HCT116 (cell line): ENCODE measurements around the gene ABHD12.

ENCODE experiments used
- CBX3 ChIP-seq: IDR thresholded peaks from 2 replicates; pipeline ENCODE4 v1.6.1; 2012; ENCODE audit warnings: low read depth
- CTCF ChIP-seq, 3 experiments: fragments of 200-600 bp in 1 of 3; sonication (generic) in 1 of 3; IDR thresholded peaks in 2 of 3; conservative IDR thresholded peaks in 1 of 3; 2 replicates each; pipeline ENCODE4 v1.5.1; 2012 to 2017; ENCODE audit warnings: low read depth in 2 of 3, low read length in 2 of 3, antibody characterized with exemption in 1 of 3, borderline replicate concordance in 1 of 3, control low read depth in 1 of 3, mild to moderate bottlenecking in 1 of 3, mixed read lengths in 1 of 3, mixed run types in 1 of 3, moderate library complexity in 1 of 3; ENCODE audit not compliant: insufficient read depth in 1 of 3
- EGR1 ChIP-seq: IDR thresholded peaks from 2 replicates; pipeline ENCODE4 v1.6.1; 2012; ENCODE audit warnings: low read depth
- ELF1 ChIP-seq: IDR thresholded peaks from 2 replicates; pipeline ENCODE4 v1.6.1; 2012; ENCODE audit warnings: low read depth, borderline replicate concordance
- EZH2 ChIP-seq: fragments of 200-600 bp; sonication (generic); IDR thresholded peaks from 2 replicates; pipeline ENCODE4 v1.6.1; 2017; ENCODE audit warnings: antibody characterized with exemption, mixed run types
- JUND ChIP-seq: IDR thresholded peaks from 2 replicates; pipeline ENCODE4 v1.6.1; 2012
- POLR2A ChIP-seq: IDR thresholded peaks from 2 replicates; pipeline ENCODE4 v1.7.0; 2011; ENCODE audit warnings: borderline replicate concordance; ENCODE audit not compliant: insufficient read depth, insufficient read length; ENCODE audit errors: extremely low read depth
- POLR2AphosphoS5 ChIP-seq: IDR thresholded peaks from 2 replicates; pipeline ENCODE4 v1.6.1; 2011; ENCODE audit warnings: mild to moderate bottlenecking, low read depth, low read length, moderate library complexity
- RAD21 ChIP-seq: IDR thresholded peaks from 2 replicates; pipeline ENCODE4 v1.6.1; 2012; ENCODE audit warnings: low read depth, mild to moderate bottlenecking
- REST ChIP-seq: IDR thresholded peaks from 2 replicates; pipeline ENCODE4 v1.6.1; 2012; ENCODE audit warnings: low read depth
- SP1 ChIP-seq: IDR thresholded peaks from 2 replicates; pipeline ENCODE4 v1.6.1; 2012; ENCODE audit warnings: low read depth
- TCF7L2 ChIP-seq: IDR thresholded peaks from 2 replicates; pipeline ENCODE4 v1.7.0; 2011; ENCODE audit warnings: borderline replicate concordance, inconsistent platforms; ENCODE audit not compliant: insufficient read depth, insufficient read length; ENCODE audit errors: extremely low read depth
- ZBTB33 ChIP-seq: IDR thresholded peaks from 2 replicates; pipeline ENCODE4 v1.6.1; 2011; ENCODE audit warnings: mild to moderate bottlenecking, low read length, moderate library complexity; ENCODE audit not compliant: insufficient replicate concordance; ENCODE audit errors: extremely low read depth
- ZNF274 ChIP-seq: fragments of 200-500 bp; sonication (Bioruptor generic); IDR thresholded peaks from 2 replicates; pipeline ENCODE4 v1.6.1; 2014; ENCODE audit warnings: mild to moderate bottlenecking, low read depth, low read length, inconsistent platforms

- TF ChIP-seq ZNF274 (no peak), SP1 (no peak), POLR2AphosphoS5 (no peak), EZH2 (no peak), JUND (no peak), CTCF (IDR thresholded peaks at IDR 0.05 in 2 of 3, conservative IDR thresholded peaks at IDR 0.05 in 1 of 3; ENCODE audit: borderline replicate concordance in 1 of 3, insufficient read depth in 1 of 3, low read depth in 2 of 3, low read length in 2 of 3) (no peak), TCF7L2 (no peak), POLR2A (no peak), EGR1 (no peak), CBX3 (no peak), ZBTB33 (no peak), REST (no peak), RAD21 (no peak), ELF1 (no peak)
Measured at GRCh38 chr20:25253606-25254275, 136.9 kb downstream of the ABHD12 start.
